ENCODE measurements around the gene CNTFR. TPM values are rescaled to one million over a fixed set of nuclear protein-coding genes. Genes with fewer than 3 reads are reported as not detected.
A peak's percentile ranks its signal among the peaks of the same experiment; 100 is the strongest.

The CNTFR gene
- total RNA-seq, 3 donors from 2014 or later: 1.5 to 14.5 (median 7.7) TPM

DNA sequence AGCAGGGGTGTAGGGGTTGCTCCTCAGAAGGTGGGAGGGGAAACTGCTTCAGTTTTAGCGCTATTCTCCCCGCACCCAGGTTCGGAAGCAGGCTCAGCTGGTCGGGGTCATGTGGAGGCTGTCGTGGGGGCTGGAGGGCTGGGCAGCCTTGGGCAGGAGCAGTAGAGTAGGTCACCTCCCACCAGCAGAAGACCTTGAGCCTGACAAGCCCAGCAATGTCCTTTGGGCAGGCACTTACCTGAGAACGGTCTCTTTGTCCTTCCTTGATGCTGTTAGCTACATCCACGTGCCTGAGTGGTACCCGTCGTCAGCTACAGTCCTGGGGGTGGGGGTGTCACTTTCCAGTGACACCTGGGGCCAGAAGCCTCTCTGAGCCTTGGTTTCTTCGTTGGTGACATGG, 87.1 kb downstream of the CNTFR start:
- ATAC-seq: no peak
- Histone ChIP-seq H3K4me3 (no peak overlapping the region), H3K36me3 (ENCODE audit: low read depth) (no peaks in the 10 kb centered on the region), H3K9me3 (no peaks in the 10 kb centered on the region), H3K4me1 (ENCODE audit: low read depth) (no peaks in the 10 kb centered on the region)
- intact Hi-C loops (cut with DNase I, micrococcal nuclease): loop anchor here in 1 of 2 donors (10.0 kb wide), 1 partner anchor 58 kb away; no protein-coding TSS in a partner anchor
- TF ChIP-seq, protein P1, sequence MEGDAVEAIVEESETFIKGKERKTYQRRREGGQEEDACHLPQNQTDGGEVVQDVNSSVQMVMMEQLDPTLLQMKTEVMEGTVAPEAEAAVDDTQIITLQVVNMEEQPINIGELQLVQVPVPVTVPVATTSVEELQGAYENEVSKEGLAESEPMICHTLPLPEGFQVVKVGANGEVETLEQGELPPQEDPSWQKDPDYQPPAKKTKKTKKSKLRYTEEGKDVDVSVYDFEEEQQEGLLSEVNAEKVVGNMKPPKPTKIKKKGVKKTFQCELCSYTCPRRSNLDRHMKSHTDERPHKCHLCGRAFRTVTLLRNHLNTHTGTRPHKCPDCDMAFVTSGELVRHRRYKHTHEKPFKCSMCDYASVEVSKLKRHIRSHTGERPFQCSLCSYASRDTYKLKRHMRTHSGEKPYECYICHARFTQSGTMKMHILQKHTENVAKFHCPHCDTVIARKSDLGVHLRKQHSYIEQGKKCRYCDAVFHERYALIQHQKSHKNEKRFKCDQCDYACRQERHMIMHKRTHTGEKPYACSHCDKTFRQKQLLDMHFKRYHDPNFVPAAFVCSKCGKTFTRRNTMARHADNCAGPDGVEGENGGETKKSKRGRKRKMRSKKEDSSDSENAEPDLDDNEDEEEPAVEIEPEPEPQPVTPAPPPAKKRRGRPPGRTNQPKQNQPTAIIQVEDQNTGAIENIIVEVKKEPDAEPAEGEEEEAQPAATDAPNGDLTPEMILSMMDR (IDR thresholded peaks at IDR 0.05): no peak
- DNase-seq: no peak

- Histone ChIP-seq H3K4me3 (no peak overlapping the region), H3K9me3 (no peaks in the 10 kb centered on the region), H3K4me1 (ENCODE audit: low read depth) (no peaks in the 10 kb centered on the region), H3K36me3 (ENCODE audit: low read depth) (no peaks in the 10 kb centered on the region)
- intact Hi-C loops (cut with DNase I, micrococcal nuclease): loop anchor here in 1 of 2 donors (10.0 kb wide), 1 partner anchor 57 kb away; no protein-coding TSS in a partner anchor
- DNase-seq (no peak), ATAC-seq (peak; percentile 28)
- TF ChIP-seq, protein P1 (IDR thresholded peaks at IDR 0.05): no peak
These were observed 87.6 kb downstream of the CNTFR start for GRCh38 chr9:34501889-34502425.

Other genes with a start within 250 kb of the CNTFR start
- 10 to 100 TPM; 48.8 to 88.2 (median 63.4) TPM for gene MYORG, start 212.8 kb downstream of the CNTFR start, total RNA-seq
- gene FAM219A, start 131.2 kb downstream of the CNTFR start, total RNA-seq: 10 to 100 TPM in 1 of 3 donors, 1 to 10 TPM in 2; 5.1 to 20.8 (median 8.6) TPM
- not detected for gene DNAI1, start 130.9 kb downstream of the CNTFR start, total RNA-seq
- gene ENHO, start 66.7 kb downstream of the CNTFR start, total RNA-seq: 1 to 10 TPM; 1.4 to 2.0 (median 1.5) TPM
- 10 to 100 TPM; 29.4 to 47.2 (median 39.4) TPM for gene RPP25L, start 22.4 kb upstream of the CNTFR start, total RNA-seq
- gene DCTN3, start 30.8 kb upstream of the CNTFR start, total RNA-seq: 10 to 100 TPM; 64.4 to 67.1 (median 64.7) TPM
- gene ARID3C, start 39.3 kb upstream of the CNTFR start, total RNA-seq: not detected
- gene SIGMAR1, start 48.1 kb upstream of the CNTFR start, total RNA-seq: 10 to 100 TPM; 48.1 to 59.8 (median 49.6) TPM
- gene GALT, start 57.0 kb upstream of the CNTFR start, total RNA-seq: 10 to 100 TPM; 42.0 to 85.6 (median 63.3) TPM
- 10 to 100 TPM; 18.8 to 57.4 (median 41.0) TPM for gene IL11RA, start 62.5 kb upstream of the CNTFR start, total RNA-seq
- gene CCL27, start 72.9 kb upstream of the CNTFR start, total RNA-seq: not detected
- gene CCL19, start 101.6 kb upstream of the CNTFR start, total RNA-seq: 1 to 10 TPM; 1.3 to 8.7 (median 1.6) TPM
- 10 to 100 TPM; 18.7 to 48.9 (median 45.9) TPM for gene CCL21, start 120.4 kb upstream of the CNTFR start, total RNA-seq